ENCODE results near the gene ALDH3B1. TPM values are rescaled to one million over a fixed set of nuclear protein-coding genes. Genes with fewer than 3 reads are reported as not detected.

The ALDH3B1 gene
- total and polyA plus RNA-seq, 2 of the 4 experiments (the other 2 are of a cell fraction), result 11.8 to 22.8 TPM

DNA sequence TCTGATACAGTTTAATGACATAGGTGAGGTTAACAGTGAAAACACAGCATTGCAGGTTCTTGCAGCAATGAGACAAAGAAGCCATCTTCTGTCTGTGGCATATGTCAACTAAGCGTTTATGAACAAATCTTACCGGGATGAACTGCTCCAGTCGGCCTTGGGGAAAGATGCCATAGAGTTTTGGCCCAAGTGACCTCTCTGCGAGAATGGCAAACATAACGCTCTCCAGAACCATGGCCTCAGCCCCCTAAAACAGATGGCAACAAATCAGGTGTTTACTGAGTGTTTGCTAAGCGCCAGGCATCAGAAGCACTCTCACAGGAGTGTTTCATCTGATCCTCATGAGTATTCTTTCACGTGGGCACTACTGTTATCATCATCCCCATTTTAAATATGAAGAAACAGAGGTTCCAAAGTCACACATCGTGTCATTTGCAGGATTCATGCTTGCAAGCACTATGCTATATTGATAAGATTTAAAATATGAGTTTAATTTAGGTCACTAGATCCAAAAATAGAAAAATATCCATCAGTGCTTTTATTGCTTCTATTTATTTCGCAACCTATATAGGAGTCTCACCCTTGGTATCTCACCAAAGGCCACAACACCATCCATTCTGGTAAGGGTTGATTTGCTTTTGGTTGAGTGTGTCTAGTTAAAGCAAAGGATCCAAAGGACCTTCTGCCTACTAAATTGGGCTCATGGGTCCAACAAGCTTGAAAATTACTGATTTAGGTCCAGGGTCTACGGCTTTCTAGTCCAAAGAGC is 64.6 kb downstream of the ALDH3B1 start:
- no peaks in the 10 kb centered on the region for H3K9me3 ChIP-seq (ENCODE audit: control insufficient read depth, insufficient read depth, low read length)
- peaks cover 3% of the 10 kb centered on the region; the same call in 1 of the 2 replicates for H4K20me1 ChIP-seq (ENCODE audit: insufficient read depth, low read length)
- intact Hi-C loops (cut with micrococcal nuclease) (no loop called here), dilution Hi-C loops (cut with HindIII; ENCODE audit: low sequenced_read_pairs, unreplicated experiment) (no loop called here), in situ Hi-C loops (cut with MboI; ENCODE audit: low sequenced_read_pairs) (no loop called here)
- H3K23ac ChIP-seq (ENCODE audit: low read depth, low read length), result no peak overlapping the region
- H4K5ac ChIP-seq (ENCODE audit: low read depth, low read length), result no peak overlapping the region
- DNase-seq (no peak), ATAC-seq (ENCODE audit: low read depth) (no peak)
- no peak overlapping the region for H2AK5ac ChIP-seq (ENCODE audit: low read depth, low read length)
- no peak overlapping the region for H3K56ac ChIP-seq (ENCODE audit: extremely low read depth, insufficient read depth, low read length)
- 88% methylated on average over 6 of the region's 10 CpGs; no CpG with 5 or more reads in 1 of the 2 experiments for whole genome bisulfite sequencing, 2 experiments (ENCODE audit: extremely low coverage in 2 of 2, insufficient read length in 1 of 2)
- peaks cover 6% of the 10 kb centered on the region; the same call in 1 of the 2 replicates for H3K9me1 ChIP-seq (ENCODE audit: insufficient read depth, low read length)
- no peak overlapping the region for H3K4ac ChIP-seq (ENCODE audit: low read depth, low read length)
- no peak overlapping the region for H4K91ac ChIP-seq (ENCODE audit: insufficient read depth, low read depth, low read length)
- H2AFZ ChIP-seq (replicated peaks; ENCODE audit: low read length, poor library complexity), result no peak overlapping the region
- H2BK120ac ChIP-seq (ENCODE audit: low read depth, low read length), result no peak overlapping the region
- H2AK9ac ChIP-seq (replicated peaks; ENCODE audit: low read depth, low read length, poor library complexity), result no peak overlapping the region
- no TSS peak for BruUV-seq (replicated peaks)
- H3K14ac ChIP-seq (replicated peaks; ENCODE audit: low read depth, low read length), result no peak overlapping the region
- H3K18ac ChIP-seq (ENCODE audit: low read depth, low read length), result no peak overlapping the region
- H3K79me1 ChIP-seq (ENCODE audit: low read depth in 1 of 2, low read length in 2 of 2), result peaks cover 0 to 3% of the 10 kb centered on the region in 2 experiments; a peak in 1 of 4 replicates
- ChIA-PET POLR2A (ENCODE audit: unreplicated experiment) (no interaction called here), CTCF (no interaction called here)
- H3K4me3 ChIP-seq (ENCODE audit: insufficient read depth, low read depth, low read length), result no peak overlapping the region
- no peak overlapping the region for H2BK5ac ChIP-seq (ENCODE audit: low read depth, low read length, poor library complexity, severe bottlenecking)
- H3K27ac ChIP-seq (ENCODE audit: insufficient read depth, low read length), result no peak overlapping the region
- peaks cover 17% of the 10 kb centered on the region for H3K36me3 ChIP-seq (ENCODE audit: control insufficient read depth, insufficient read depth, low read length)
- no peak overlapping the region for H2BK15ac ChIP-seq (ENCODE audit: low read depth, low read length)
- no peak overlapping the region for H4K8ac ChIP-seq (ENCODE audit: low read depth in 2 of 2, low read length in 2 of 2)
- H3K27me3 ChIP-seq (ENCODE audit: control insufficient read depth, insufficient read depth, low read length), result no peaks in the 10 kb centered on the region
- H3K4me1 ChIP-seq (ENCODE audit: control insufficient read depth, insufficient read depth, low read length), result no peaks in the 10 kb centered on the region
- no peak overlapping the region for H3K9ac ChIP-seq (ENCODE audit: low read depth, low read length)
- H3K4me2 ChIP-seq (ENCODE audit: low read depth, low read length), result no peak overlapping the region
- H2BK20ac ChIP-seq (ENCODE audit: low read depth, low read length), result no peak overlapping the region
- TF ChIP-seq, protein P1, sequence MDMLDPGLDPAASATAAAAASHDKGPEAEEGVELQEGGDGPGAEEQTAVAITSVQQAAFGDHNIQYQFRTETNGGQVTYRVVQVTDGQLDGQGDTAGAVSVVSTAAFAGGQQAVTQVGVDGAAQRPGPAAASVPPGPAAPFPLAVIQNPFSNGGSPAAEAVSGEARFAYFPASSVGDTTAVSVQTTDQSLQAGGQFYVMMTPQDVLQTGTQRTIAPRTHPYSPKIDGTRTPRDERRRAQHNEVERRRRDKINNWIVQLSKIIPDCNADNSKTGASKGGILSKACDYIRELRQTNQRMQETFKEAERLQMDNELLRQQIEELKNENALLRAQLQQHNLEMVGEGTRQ (IDR thresholded peaks at IDR 0.05; ENCODE audit: low read depth, low read length), result no peak
- TF ChIP-seq RCOR1 (IDR thresholded peaks at IDR 0.05; ENCODE audit: insufficient replicate concordance, low read length) (no peak), CHD1 (IDR thresholded peaks at IDR 0.05; ENCODE audit: low read depth, low read length) (no peak), RFX5 (IDR thresholded peaks at IDR 0.05; ENCODE audit: low read depth, low read length) (no peak), CEBPB (IDR thresholded peaks at IDR 0.05; ENCODE audit: low read depth, low read length) (peak; percentile 60)
- TF ChIP-seq, protein P2, sequence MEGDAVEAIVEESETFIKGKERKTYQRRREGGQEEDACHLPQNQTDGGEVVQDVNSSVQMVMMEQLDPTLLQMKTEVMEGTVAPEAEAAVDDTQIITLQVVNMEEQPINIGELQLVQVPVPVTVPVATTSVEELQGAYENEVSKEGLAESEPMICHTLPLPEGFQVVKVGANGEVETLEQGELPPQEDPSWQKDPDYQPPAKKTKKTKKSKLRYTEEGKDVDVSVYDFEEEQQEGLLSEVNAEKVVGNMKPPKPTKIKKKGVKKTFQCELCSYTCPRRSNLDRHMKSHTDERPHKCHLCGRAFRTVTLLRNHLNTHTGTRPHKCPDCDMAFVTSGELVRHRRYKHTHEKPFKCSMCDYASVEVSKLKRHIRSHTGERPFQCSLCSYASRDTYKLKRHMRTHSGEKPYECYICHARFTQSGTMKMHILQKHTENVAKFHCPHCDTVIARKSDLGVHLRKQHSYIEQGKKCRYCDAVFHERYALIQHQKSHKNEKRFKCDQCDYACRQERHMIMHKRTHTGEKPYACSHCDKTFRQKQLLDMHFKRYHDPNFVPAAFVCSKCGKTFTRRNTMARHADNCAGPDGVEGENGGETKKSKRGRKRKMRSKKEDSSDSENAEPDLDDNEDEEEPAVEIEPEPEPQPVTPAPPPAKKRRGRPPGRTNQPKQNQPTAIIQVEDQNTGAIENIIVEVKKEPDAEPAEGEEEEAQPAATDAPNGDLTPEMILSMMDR (conservative IDR thresholded peaks at IDR 0.05; ENCODE audit: low read depth, low read length), result no peak

Measured in IMR-90 (cell line).